Activated T-cell treated with anti-CD3 and anti-CD28 coated beads, Interleukin-2, amount 50 U/mL, for 72 hours (primary cell): Measurements from ENCODE around the gene VAV3. TPM values are rescaled to one million over a fixed set of nuclear protein-coding genes. Genes with fewer than 3 reads are reported as not detected.

Experiments
- ATAC-seq, 2 donors: fragments of 150-1000 bp; cut with Tn5 transposase; replicated peaks in 1 of 2; 2 replicates each; pipeline ENCODE4 v1.10.0; 2021; ENCODE audit warnings: moderate library complexity in 2 of 2, mild to moderate bottlenecking in 1 of 2
- DNase-seq, 2 donors: peaks; one replicate each; pipeline ENCODE4 v3.0.0; 2021 to 2022; ENCODE audit warnings: mixed read lengths in 1 of 2
- H3K27ac Mint-ChIP-seq: one replicate; pipeline ENCODE4 v1.8.0; 2022; ENCODE audit warnings: mild to moderate bottlenecking, moderate library complexity, mixed read lengths
- H3K27me3 Mint-ChIP-seq: one replicate; pipeline ENCODE4 v1.8.0; 2022; ENCODE audit warnings: low read depth, mixed read lengths
- H3K36me3 Mint-ChIP-seq, 2 donors: one replicate each; pipeline ENCODE4 v1.8.0; 2022; ENCODE audit warnings: mixed read lengths in 2 of 2, mild to moderate bottlenecking in 1 of 2; ENCODE audit not compliant: insufficient read depth in 2 of 2
- H3K4me1 Mint-ChIP-seq: one replicate; pipeline ENCODE4 v1.8.0; 2022; ENCODE audit warnings: low read depth, mixed read lengths
- H3K4me3 Mint-ChIP-seq, 2 donors: one replicate each; pipeline ENCODE4 v1.8.0; 2022; ENCODE audit warnings: mild to moderate bottlenecking in 2 of 2, mixed read lengths in 2 of 2, moderate library complexity in 2 of 2
- H3K9me3 Mint-ChIP-seq, 2 donors: one replicate each; pipeline ENCODE4 v1.8.0; 2022; ENCODE audit warnings: mixed read lengths in 2 of 2
- total RNA-seq, 2 donors: library from RNA; stranded (reverse); gene quantifications; one replicate each; pipeline ENCODE4 v1.2.3, GENCODE V29; 2022

VAV3 gene
- total RNA-seq, 2 donors from 2014 or later, result 2.5 to 2.8 TPM

- H3K27ac Mint-ChIP-seq, result no peak overlapping the region
- ATAC-seq (no peak), DNase-seq (no peak)
- no peak overlapping the region for H3K4me3 Mint-ChIP-seq
- peaks cover 1 to 3% of the 10 kb centered on the region in 2 donors for H3K9me3 Mint-ChIP-seq
- H3K27me3 Mint-ChIP-seq, result no peaks in the 10 kb centered on the region
- peaks cover 0 to 5% of the 10 kb centered on the region in 2 donors for H3K36me3 Mint-ChIP-seq
- H3K4me1 Mint-ChIP-seq, result peaks cover 19% of the 10 kb centered on the region
These were observed 346.4 kb downstream of the VAV3 start for GRCh38 chr1:107618539-107618938.

DNA sequence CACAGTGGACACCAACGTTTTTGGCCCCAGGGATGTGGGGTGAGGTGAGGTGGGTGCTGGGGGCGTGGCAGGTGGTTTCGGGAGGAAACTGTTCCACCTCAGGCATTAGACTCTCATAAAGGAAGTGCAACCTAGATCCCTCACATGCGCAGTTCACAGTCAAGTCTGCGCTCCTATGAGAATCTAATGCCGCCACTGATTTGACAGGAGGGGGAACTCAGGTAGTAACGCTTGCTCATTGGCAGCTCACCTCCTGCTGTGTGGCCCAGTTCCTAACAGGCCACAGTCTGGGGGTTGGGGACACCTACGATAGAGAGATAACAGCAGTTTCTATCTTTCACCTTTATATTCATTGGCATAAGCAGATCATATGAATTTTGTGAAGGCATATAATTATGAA lies 347.1 kb downstream of the VAV3 start:
- H3K27me3 Mint-ChIP-seq, result no peaks in the 10 kb centered on the region
- H3K36me3 Mint-ChIP-seq, result peaks cover 2 to 5% of the 10 kb centered on the region in 2 donors
- no peak overlapping the region for H3K27ac Mint-ChIP-seq
- H3K4me1 Mint-ChIP-seq, result peaks cover 12% of the 10 kb centered on the region
- H3K9me3 Mint-ChIP-seq, result peaks cover 3% of the 10 kb centered on the region in 2 donors
- ATAC-seq (no peak), DNase-seq (no peak)
- H3K4me3 Mint-ChIP-seq, result no peak overlapping the region

DNA sequence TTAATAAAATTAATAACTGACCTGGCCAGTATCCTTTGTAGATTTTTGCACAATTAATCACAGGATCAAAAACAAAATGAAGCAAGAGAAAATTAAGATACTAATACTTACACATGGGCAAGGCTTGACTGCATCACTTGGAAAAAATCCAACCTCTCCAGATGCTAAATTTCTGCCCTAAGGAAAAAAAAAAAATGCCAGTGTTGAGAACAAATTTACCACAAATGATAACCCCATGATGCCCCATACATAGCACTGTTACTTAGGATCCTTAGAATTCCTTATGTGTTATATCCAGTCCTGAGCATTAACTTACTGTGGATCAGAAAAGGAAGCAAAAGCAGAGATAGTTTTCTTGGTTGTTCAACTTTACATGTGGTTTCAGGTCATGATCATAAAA lies 347.5 kb downstream of the VAV3 start:
- ATAC-seq (no peak), DNase-seq (no peak)
- peaks cover 8% of the 10 kb centered on the region for H3K4me1 Mint-ChIP-seq
- no peak overlapping the region for H3K4me3 Mint-ChIP-seq
- H3K27ac Mint-ChIP-seq, result no peak overlapping the region
- H3K9me3 Mint-ChIP-seq, result peaks cover 3 to 5% of the 10 kb centered on the region in 2 donors
- peaks cover 2 to 5% of the 10 kb centered on the region in 2 donors for H3K36me3 Mint-ChIP-seq
- no peaks in the 10 kb centered on the region for H3K27me3 Mint-ChIP-seq

DNA sequence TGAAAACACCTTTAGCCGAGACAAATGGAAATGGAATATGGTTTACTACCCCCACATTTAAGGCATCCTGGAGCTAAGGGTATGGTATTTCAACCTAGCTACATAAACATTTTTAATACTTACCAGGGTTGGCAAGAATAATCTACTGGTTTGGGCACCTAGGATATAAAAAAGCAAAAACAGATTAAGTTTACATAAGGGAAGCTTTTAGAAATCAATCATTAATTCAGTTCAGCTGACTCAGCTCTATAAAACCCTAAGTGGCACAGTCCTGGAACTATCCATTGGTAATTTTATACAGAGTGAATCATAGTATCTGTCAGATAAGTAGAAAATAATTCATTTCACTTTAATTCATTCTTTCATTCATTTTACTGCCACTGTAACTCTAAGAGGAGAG lies 355.2 kb downstream of the VAV3 start:
- Mint-ChIP-seq H3K9me3 (peaks cover 4 to 6% of the 10 kb centered on the region in 2 donors), H3K27ac (no peak overlapping the region), H3K36me3 (peaks cover 1 to 5% of the 10 kb centered on the region in 2 donors), H3K27me3 (no peaks in the 10 kb centered on the region), H3K4me1 (no peaks in the 10 kb centered on the region), H3K4me3 (no peak overlapping the region)
- no peak for DNase-seq
- no peak for ATAC-seq

- H3K36me3 Mint-ChIP-seq, result peaks cover 1 to 4% of the 10 kb centered on the region in 2 donors
- no peaks in the 10 kb centered on the region for H3K27me3 Mint-ChIP-seq
- no peak for DNase-seq
- no peak for ATAC-seq
- peaks cover 2 to 4% of the 10 kb centered on the region in 2 donors for H3K9me3 Mint-ChIP-seq
- peaks cover 13% of the 10 kb centered on the region for H3K4me1 Mint-ChIP-seq
- no peak overlapping the region for H3K27ac Mint-ChIP-seq
- no peak overlapping the region for H3K4me3 Mint-ChIP-seq
These were observed 360.2 kb downstream of the VAV3 start for GRCh38 chr1:107604825-107605224.

DNA sequence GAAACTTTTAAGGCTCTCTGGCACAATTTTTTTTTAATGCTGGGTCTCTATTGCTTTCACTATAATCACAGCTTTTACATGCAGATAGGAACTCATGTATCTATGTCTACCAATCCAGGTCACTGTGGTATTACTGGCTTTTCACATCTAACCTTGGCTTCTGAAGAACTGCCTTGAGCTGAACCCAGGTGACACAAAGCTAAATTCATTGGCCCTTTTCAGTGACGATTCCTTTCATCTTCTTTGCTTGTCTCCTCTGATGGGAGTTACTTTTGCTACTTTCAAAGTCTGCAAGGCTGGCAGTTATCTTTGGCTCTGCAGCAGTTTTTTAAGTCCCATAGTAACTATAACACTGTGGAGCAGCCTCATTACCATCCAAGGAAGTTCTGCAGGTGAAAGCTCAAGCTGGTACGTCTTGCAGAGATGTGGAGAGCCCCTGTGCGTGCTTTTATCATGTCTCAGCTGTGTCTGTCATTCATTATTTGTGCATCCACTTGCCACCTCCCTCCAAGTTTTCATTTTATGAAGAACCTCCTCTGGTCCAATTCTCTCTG lies 364.3 kb downstream of the VAV3 start:
- Mint-ChIP-seq H3K27ac (no peak overlapping the region), H3K27me3 (no peaks in the 10 kb centered on the region), H3K36me3 (no peaks in the 10 kb centered on the region), H3K4me1 (peaks cover 13% of the 10 kb centered on the region), H3K4me3 (no peak overlapping the region), H3K9me3 (peaks cover 0 to 1% of the 10 kb centered on the region in 2 donors)
- DNase-seq (no peak), ATAC-seq (no peak)

- peaks cover 19% of the 10 kb centered on the region for H3K4me1 Mint-ChIP-seq
- H3K27ac Mint-ChIP-seq, result no peak overlapping the region
- no peaks in the 10 kb centered on the region for H3K27me3 Mint-ChIP-seq
- DNase-seq (no peak), ATAC-seq (no peak)
- no peak overlapping the region for H3K4me3 Mint-ChIP-seq
- H3K9me3 Mint-ChIP-seq, result no peaks in the 10 kb centered on the region
- H3K36me3 Mint-ChIP-seq, result no peaks in the 10 kb centered on the region
These were observed 365.8 kb downstream of the VAV3 start for GRCh38 chr1:107599220-107599619.

DNA sequence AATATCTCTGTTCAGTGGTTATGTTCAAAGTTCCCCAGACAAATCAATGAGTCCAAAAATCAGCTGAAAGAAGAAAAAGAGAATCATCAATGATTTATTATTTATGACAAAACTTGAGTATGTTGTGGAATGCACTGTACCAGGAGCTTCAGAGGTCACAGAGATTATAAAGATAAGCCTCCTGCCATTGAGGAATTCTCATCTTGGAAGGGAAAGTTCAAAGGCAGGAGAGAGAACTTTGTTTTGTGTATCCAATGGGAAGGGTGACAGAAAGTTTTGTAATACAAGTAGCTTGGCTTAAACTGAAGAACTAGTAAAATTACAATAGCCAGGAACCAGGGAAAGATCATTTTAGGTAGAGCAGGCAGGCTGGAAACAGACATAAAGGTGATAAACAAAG lies 367.7 kb downstream of the VAV3 start:
- ATAC-seq, result no peak

GRCh38 chr1:107594536-107594935 lies 370.4 kb downstream of the VAV3 start:
- H3K27me3 Mint-ChIP-seq, result no peaks in the 10 kb centered on the region
- no peak overlapping the region for H3K27ac Mint-ChIP-seq
- no peak for DNase-seq
- no peak overlapping the region for H3K4me3 Mint-ChIP-seq
- H3K4me1 Mint-ChIP-seq, result peaks cover 16% of the 10 kb centered on the region
- no peak for ATAC-seq
- H3K36me3 Mint-ChIP-seq, result no peaks in the 10 kb centered on the region
- H3K9me3 Mint-ChIP-seq, result no peaks in the 10 kb centered on the region

More for the DNA sequence above, 367.7 kb downstream of the VAV3 start:
- DNase-seq, result no peak
- Mint-ChIP-seq H3K4me3 (no peak overlapping the region), H3K27ac (peak overlapping the region; percentile 72), H3K36me3 (no peaks in the 10 kb centered on the region), H3K4me1 (peaks cover 28% of the 10 kb centered on the region), H3K27me3 (no peaks in the 10 kb centered on the region), H3K9me3 (no peaks in the 10 kb centered on the region)

DNA sequence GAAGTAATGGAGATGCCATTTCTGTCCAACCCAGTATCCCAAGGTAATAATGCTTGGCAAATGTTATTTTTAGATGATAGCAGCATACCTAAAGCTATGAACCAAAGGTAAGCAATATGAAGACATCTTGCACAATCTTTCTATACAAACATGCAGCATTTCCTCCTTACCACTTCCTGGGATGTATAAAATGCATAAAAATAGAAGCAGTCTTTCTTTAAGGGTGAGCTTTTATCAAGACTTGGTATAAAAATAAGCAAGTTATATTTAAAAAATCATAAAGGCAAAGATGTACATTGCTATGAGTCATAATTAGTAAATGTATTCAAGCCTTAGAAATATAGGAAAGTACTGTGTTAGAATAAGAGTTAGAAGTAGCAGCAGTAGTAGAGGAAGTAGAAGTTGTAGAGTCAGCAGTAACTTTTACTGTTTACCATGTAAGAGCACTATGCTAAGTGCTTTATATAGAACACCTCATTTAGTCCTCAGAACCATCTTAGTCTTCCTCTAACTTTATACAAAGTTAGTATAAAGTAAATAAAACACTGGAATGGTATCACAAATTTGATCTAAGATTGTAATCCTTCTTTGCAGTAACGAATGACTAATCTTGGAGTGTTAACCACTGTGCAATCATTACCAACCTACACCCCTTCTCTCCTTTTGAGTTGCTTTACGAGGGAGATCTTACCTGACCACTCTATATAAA lies 371.3 kb downstream of the VAV3 start:
- H3K9me3 Mint-ChIP-seq, result no peaks in the 10 kb centered on the region
- no peak for DNase-seq
- H3K4me1 Mint-ChIP-seq, result peaks cover 16% of the 10 kb centered on the region
- no peak overlapping the region for H3K27ac Mint-ChIP-seq
- no peaks in the 10 kb centered on the region for H3K36me3 Mint-ChIP-seq
- ATAC-seq, result peak; percentile 81
- H3K27me3 Mint-ChIP-seq, result no peaks in the 10 kb centered on the region
- no peak overlapping the region for H3K4me3 Mint-ChIP-seq

DNA sequence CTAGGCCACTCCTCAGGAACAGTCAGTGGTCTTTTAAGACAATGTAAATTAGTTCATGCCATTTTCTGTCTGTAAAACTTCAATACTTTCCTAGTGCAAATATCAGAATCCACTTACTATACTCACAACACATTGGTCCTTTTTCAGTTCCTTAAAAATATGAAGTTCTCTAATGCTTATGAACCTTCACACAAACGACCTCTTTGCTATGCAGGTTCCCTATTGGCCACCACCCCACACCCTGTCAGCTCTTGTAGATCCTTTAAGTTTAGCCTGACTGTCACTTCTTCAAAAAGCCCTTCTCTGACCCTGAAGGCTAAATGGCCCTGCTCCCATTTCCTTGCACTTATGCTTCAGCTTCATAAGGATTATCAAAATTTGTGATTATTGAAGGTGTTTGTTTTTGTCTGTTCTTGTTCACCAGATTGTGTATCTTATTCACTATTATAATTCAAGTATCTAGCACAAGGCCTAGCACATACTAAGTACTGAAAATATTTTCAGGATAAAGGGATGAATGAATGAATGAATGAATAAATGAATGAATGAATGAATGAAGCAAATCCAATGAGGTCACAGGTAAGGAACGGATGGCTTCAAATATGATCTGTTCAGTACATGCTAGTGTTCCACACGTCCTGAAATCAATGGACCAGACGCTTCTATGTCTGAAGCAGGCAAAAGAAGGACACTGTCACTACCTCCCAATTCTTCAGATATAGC lies 373.9 kb downstream of the VAV3 start:
- Mint-ChIP-seq H3K4me1 (peaks cover 16% of the 10 kb centered on the region), H3K27me3 (no peaks in the 10 kb centered on the region), H3K36me3 (no peaks in the 10 kb centered on the region), H3K4me3 (no peak overlapping the region), H3K27ac (no peak overlapping the region), H3K9me3 (no peaks in the 10 kb centered on the region)
- ATAC-seq, result no peak
- no peak for DNase-seq

- no peak overlapping the region for H3K4me3 Mint-ChIP-seq
- ATAC-seq (no peak), DNase-seq (no peak)
- H3K27me3 Mint-ChIP-seq, result no peaks in the 10 kb centered on the region
- H3K27ac Mint-ChIP-seq, result no peak overlapping the region
- H3K36me3 Mint-ChIP-seq, result peaks cover 0 to 2% of the 10 kb centered on the region in 2 donors
- H3K4me1 Mint-ChIP-seq, result peaks cover 16% of the 10 kb centered on the region
- no peaks in the 10 kb centered on the region for H3K9me3 Mint-ChIP-seq
These were observed 374.9 kb downstream of the VAV3 start for GRCh38 chr1:107590087-107590486.

- Mint-ChIP-seq H3K27me3 (no peaks in the 10 kb centered on the region), H3K36me3 (peaks cover 0 to 2% of the 10 kb centered on the region in 2 donors), H3K4me3 (no peak overlapping the region), H3K4me1 (no peaks in the 10 kb centered on the region), H3K27ac (peak overlapping the region; percentile 86), H3K9me3 (no peaks in the 10 kb centered on the region)
- no peak for ATAC-seq
- no peak for DNase-seq
These were observed 376.7 kb downstream of the VAV3 start for GRCh38 chr1:107588321-107588720.
